Mesenchymal stem cell (in vitro differentiated cells and primary cell): ENCODE data around the gene SMC6.

ENCODE experiments used
- DNase-seq: peaks from one replicate; pipeline ENCODE4 v3.0.0-alpha.2; 2013
- H2AFZ ChIP-seq: one replicate; pipeline ENCODE4 v1.6.1; 2013; ENCODE audit warnings: low read depth, mild to moderate bottlenecking, control low read depth, inconsistent platforms, low read length, moderate library complexity
- H2AK5ac ChIP-seq: 2 replicates; pipeline ENCODE4 v1.6.1; 2013; ENCODE audit warnings: low read length, moderate library complexity, mild to moderate bottlenecking, inconsistent platforms; ENCODE audit not compliant: severe bottlenecking
- H2BK120ac ChIP-seq: one replicate; pipeline ENCODE4 v1.6.1; 2013; ENCODE audit warnings: low read depth, mild to moderate bottlenecking, inconsistent platforms, low read length, moderate library complexity
- H2BK12ac ChIP-seq, 2 experiments: one replicate each; pipeline ENCODE4 v1.6.1; 2013; ENCODE audit warnings: inconsistent platforms in 2 of 2, low read length in 2 of 2, mild to moderate bottlenecking in 2 of 2, moderate library complexity in 2 of 2, control low read depth in 1 of 2
- H2BK15ac ChIP-seq: one replicate; pipeline ENCODE4 v1.6.1; 2013; ENCODE audit warnings: mild to moderate bottlenecking, low read depth, inconsistent platforms; ENCODE audit not compliant: poor library complexity, severe bottlenecking
- H2BK5ac ChIP-seq: 2 replicates; pipeline ENCODE4 v1.6.1; 2013; ENCODE audit warnings: low read depth, mild to moderate bottlenecking, low read length, control low read depth, inconsistent platforms; ENCODE audit not compliant: poor library complexity, severe bottlenecking
- H3K14ac ChIP-seq, 2 experiments: one replicate each; pipeline ENCODE4 v1.6.1; 2013; ENCODE audit warnings: inconsistent platforms in 2 of 2, low read length in 2 of 2, control low read depth in 1 of 2, mild to moderate bottlenecking in 1 of 2, moderate library complexity in 1 of 2
- H3K18ac ChIP-seq, 2 experiments: one replicate each; pipeline ENCODE4 v1.6.1; 2013; ENCODE audit warnings: inconsistent platforms in 2 of 2, low read length in 2 of 2, control low read depth in 1 of 2, low read depth in 1 of 2, mild to moderate bottlenecking in 1 of 2
- H3K23ac ChIP-seq, 2 experiments: one replicate each; pipeline ENCODE4 v1.6.1; 2013; ENCODE audit warnings: inconsistent platforms in 2 of 2, low read length in 2 of 2, mild to moderate bottlenecking in 2 of 2, moderate library complexity in 2 of 2, control low read depth in 1 of 2
- H3K27ac ChIP-seq: 2 replicates; pipeline ENCODE4 v1.5.1; 2013; ENCODE audit warnings: mild to moderate bottlenecking, moderate library complexity, low read length, control low read depth, inconsistent platforms; ENCODE audit not compliant: poor library complexity, severe bottlenecking
- H3K27me3 ChIP-seq, 2 experiments: 2 replicates each; pipeline versions ENCODE4 v1.6.1 to v1.7.0; 2013; ENCODE audit warnings: low read length in 2 of 2, mild to moderate bottlenecking in 2 of 2, moderate library complexity in 2 of 2, control low read depth in 1 of 2, inconsistent platforms in 1 of 2; ENCODE audit not compliant: control insufficient read depth in 1 of 2, insufficient read depth in 1 of 2
- H3K36me3 ChIP-seq, 2 experiments: 2 replicates each; pipeline versions ENCODE4 v1.6.1 to v1.7.0; 2013; ENCODE audit warnings: low read length in 2 of 2, control low read depth in 1 of 2, inconsistent platforms in 1 of 2, low read depth in 1 of 2, mild to moderate bottlenecking in 1 of 2; ENCODE audit not compliant: insufficient read depth in 2 of 2, control insufficient read depth in 1 of 2
- H3K4ac ChIP-seq, 2 experiments: one replicate each; pipeline ENCODE4 v1.6.1; 2013; ENCODE audit warnings: inconsistent platforms in 2 of 2, low read length in 2 of 2, mild to moderate bottlenecking in 2 of 2, moderate library complexity in 2 of 2, control low read depth in 1 of 2, low read depth in 1 of 2
- H3K4me1 ChIP-seq: 2 replicates; pipeline ENCODE4 v1.6.1; 2013; ENCODE audit warnings: low read depth, low read length, control low read depth; ENCODE audit not compliant: control insufficient read depth, insufficient read depth
- H3K4me2 ChIP-seq: 2 replicates; pipeline ENCODE4 v1.6.1; 2013; ENCODE audit warnings: low read length, mild to moderate bottlenecking, inconsistent platforms; ENCODE audit not compliant: poor library complexity, severe bottlenecking
- H3K4me3 ChIP-seq, 2 experiments: 2 replicates each; pipeline versions ENCODE4 v1.5.1 to v1.7.0; 2013; ENCODE audit warnings: low read length in 2 of 2, mild to moderate bottlenecking in 2 of 2, control low read depth in 1 of 2, low read depth in 1 of 2; ENCODE audit not compliant: insufficient read depth in 1 of 2
- H3K79me1 ChIP-seq: replicated peaks from 2 replicates; pipeline ENCODE4 v1.6.1; 2013; ENCODE audit warnings: mild to moderate bottlenecking, control low read depth, low read length, inconsistent platforms; ENCODE audit not compliant: poor library complexity, severe bottlenecking
- H3K9ac ChIP-seq: 2 replicates; pipeline ENCODE4 v1.7.0; 2013; ENCODE audit warnings: mild to moderate bottlenecking, low read length, moderate library complexity
- H3K9me3 ChIP-seq: 2 replicates; pipeline ENCODE4 v1.7.0; 2013; ENCODE audit warnings: mild to moderate bottlenecking, low read length; ENCODE audit not compliant: control insufficient read depth
- H4K8ac ChIP-seq: one replicate; pipeline ENCODE4 v1.6.1; 2013; ENCODE audit warnings: inconsistent platforms, mild to moderate bottlenecking, low read length, moderate library complexity
- H4K91ac ChIP-seq: one replicate; pipeline ENCODE4 v1.6.1; 2013; ENCODE audit warnings: mild to moderate bottlenecking, low read length, inconsistent platforms
- WGBS: methylation state at CpG from one replicate; pipeline ENCODE4 v1.1.7; 2013; ENCODE audit warnings: mixed read lengths; 5-methylcytosine and 5-hydroxymethylcytosine counted together

Gene SMC6

GRCh38 chr2:17758118-17758517 lies 4.5 kb upstream of the SMC6 start:
- no peak overlapping the region for H4K8ac ChIP-seq
- H3K4me1 ChIP-seq: no peaks in the 10 kb centered on the region
- H3K9me3 ChIP-seq: no peaks in the 10 kb centered on the region
- no peak overlapping the region for H2BK5ac ChIP-seq
- H3K14ac ChIP-seq: no peak overlapping the region
- H3K79me1 ChIP-seq: peaks cover 6% of the 10 kb centered on the region
- no peaks in the 10 kb centered on the region for H3K27me3 ChIP-seq
- no peak overlapping the region for H3K4me3 ChIP-seq
- no peak overlapping the region for H3K23ac ChIP-seq
- H4K91ac ChIP-seq: no peak overlapping the region
- DNase-seq: no peak
- H2AK5ac ChIP-seq: no peak overlapping the region
- H3K36me3 ChIP-seq: peaks cover 0 to 8% of the 10 kb centered on the region in 2 experiments
- no peak overlapping the region for H3K4me2 ChIP-seq
- no peak overlapping the region for H2BK15ac ChIP-seq
- no peak overlapping the region for H2AFZ ChIP-seq
- H3K9ac ChIP-seq: peak overlapping the region; percentile 23
- WGBS: 100% methylated on average over 1 of the region's 3 CpGs
- no peak overlapping the region for H3K18ac ChIP-seq
- no peak overlapping the region for H3K4ac ChIP-seq
- no peak overlapping the region for H2BK12ac ChIP-seq
- H2BK120ac ChIP-seq: no peak overlapping the region
- H3K27ac ChIP-seq: no peak overlapping the region

DNA sequence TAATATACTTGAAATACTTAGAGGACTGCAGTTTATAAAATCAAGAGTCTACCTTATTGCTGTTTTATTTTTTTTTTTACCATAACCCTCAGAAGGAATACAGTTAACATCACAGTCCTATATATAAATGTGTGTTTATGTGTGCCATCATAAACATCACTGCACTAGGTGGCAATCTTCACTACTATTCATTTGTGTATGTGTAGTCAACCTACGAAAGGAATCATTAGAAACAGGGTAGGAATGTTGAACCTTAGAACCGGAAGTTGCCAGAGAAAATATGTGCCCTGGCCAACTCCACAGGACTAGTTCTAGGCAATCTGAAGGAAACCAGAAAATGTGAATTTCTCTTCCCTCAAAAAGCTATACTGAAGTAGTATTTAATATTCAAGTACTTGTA lies 3.7 kb upstream of the SMC6 start:
- Histone ChIP-seq H3K79me1 (peaks cover 6% of the 10 kb centered on the region), H4K91ac (no peak overlapping the region), H4K8ac (no peak overlapping the region), H2BK120ac (no peak overlapping the region), H3K4me3 (no peak overlapping the region), H3K4me1 (no peaks in the 10 kb centered on the region), H2AK5ac (no peak overlapping the region), H2BK12ac (no peak overlapping the region), H3K36me3 (peaks cover 0 to 8% of the 10 kb centered on the region in 2 experiments), H3K4me2 (no peak overlapping the region), H3K9me3 (no peaks in the 10 kb centered on the region), H2BK5ac (no peak overlapping the region), H3K23ac (no peak overlapping the region), H3K9ac (peak overlapping the region; percentile 58), H3K27me3 (no peaks in the 10 kb centered on the region), H3K27ac (peak overlapping the region; percentile 71), H3K14ac (no peak overlapping the region), H3K4ac (no peak overlapping the region), H3K18ac (no peak overlapping the region), H2BK15ac (no peak overlapping the region), H2AFZ (no peak overlapping the region)
- DNase-seq: peak; percentile 33
- WGBS: 52% methylated on average over 2 of the region's 2 CpGs

GRCh38 chr2:17756668-17757067 lies 3.1 kb upstream of the SMC6 start:
- peak overlapping the region; percentile 58 for H3K9ac ChIP-seq
- H2BK5ac ChIP-seq: no peak overlapping the region
- H3K27ac ChIP-seq: peak overlapping the region; percentile 27
- no peaks in the 10 kb centered on the region for H3K4me1 ChIP-seq
- H3K23ac ChIP-seq: no peak overlapping the region
- peaks cover 6% of the 10 kb centered on the region for H3K79me1 ChIP-seq
- peak overlapping the region in 1 of 2 experiments; percentile 4 for H3K4me3 ChIP-seq
- DNase-seq: no peak
- no peak overlapping the region for H2BK120ac ChIP-seq
- no peak overlapping the region for H2AFZ ChIP-seq
- H3K27me3 ChIP-seq: no peaks in the 10 kb centered on the region
- H4K8ac ChIP-seq: no peak overlapping the region
- no peak overlapping the region for H2AK5ac ChIP-seq
- no peak overlapping the region for H2BK15ac ChIP-seq
- peaks cover 0 to 6% of the 10 kb centered on the region in 2 experiments for H3K36me3 ChIP-seq
- H4K91ac ChIP-seq: no peak overlapping the region
- H3K9me3 ChIP-seq: no peaks in the 10 kb centered on the region
- H2BK12ac ChIP-seq: no peak overlapping the region
- WGBS: 80% methylated on average over 1 of the region's 6 CpGs
- no peak overlapping the region for H3K4me2 ChIP-seq
- H3K18ac ChIP-seq: no peak overlapping the region
- no peak overlapping the region for H3K14ac ChIP-seq
- H3K4ac ChIP-seq: no peak overlapping the region

GRCh38 chr2:17754773-17755425 lies 1.3 kb upstream of the SMC6 start:
- H4K91ac ChIP-seq: no peak overlapping the region
- no peaks in the 10 kb centered on the region for H3K27me3 ChIP-seq
- DNase-seq: peak; percentile 41
- WGBS: 3% methylated on average over 7 of the region's 8 CpGs
- H2BK5ac ChIP-seq: no peak overlapping the region
- no peak overlapping the region for H2AFZ ChIP-seq
- peak overlapping the region; percentile 99 for H3K4me2 ChIP-seq
- no peak overlapping the region for H2BK120ac ChIP-seq
- H3K14ac ChIP-seq: no peak overlapping the region
- no peak overlapping the region for H3K23ac ChIP-seq
- H2BK15ac ChIP-seq: no peak overlapping the region
- H3K4ac ChIP-seq: no peak overlapping the region
- no peaks in the 10 kb centered on the region for H3K36me3 ChIP-seq
- H3K18ac ChIP-seq: no peak overlapping the region
- no peaks in the 10 kb centered on the region for H3K9me3 ChIP-seq
- H2AK5ac ChIP-seq: no peak overlapping the region
- H3K27ac ChIP-seq: no peak overlapping the region
- H3K4me3 ChIP-seq: peak overlapping the region in 1 of 2 experiments; percentile 95
- H4K8ac ChIP-seq: no peak overlapping the region
- peaks cover 3% of the 10 kb centered on the region for H3K4me1 ChIP-seq
- peaks cover 3% of the 10 kb centered on the region for H3K79me1 ChIP-seq
- peak overlapping the region; percentile 95 for H3K9ac ChIP-seq
- H2BK12ac ChIP-seq: no peak overlapping the region
